Measurements from ENCODE around the gene RNF220.
A peak's percentile ranks its signal among the peaks of the same experiment; 100 is the strongest.

RNF220 gene

DNA sequence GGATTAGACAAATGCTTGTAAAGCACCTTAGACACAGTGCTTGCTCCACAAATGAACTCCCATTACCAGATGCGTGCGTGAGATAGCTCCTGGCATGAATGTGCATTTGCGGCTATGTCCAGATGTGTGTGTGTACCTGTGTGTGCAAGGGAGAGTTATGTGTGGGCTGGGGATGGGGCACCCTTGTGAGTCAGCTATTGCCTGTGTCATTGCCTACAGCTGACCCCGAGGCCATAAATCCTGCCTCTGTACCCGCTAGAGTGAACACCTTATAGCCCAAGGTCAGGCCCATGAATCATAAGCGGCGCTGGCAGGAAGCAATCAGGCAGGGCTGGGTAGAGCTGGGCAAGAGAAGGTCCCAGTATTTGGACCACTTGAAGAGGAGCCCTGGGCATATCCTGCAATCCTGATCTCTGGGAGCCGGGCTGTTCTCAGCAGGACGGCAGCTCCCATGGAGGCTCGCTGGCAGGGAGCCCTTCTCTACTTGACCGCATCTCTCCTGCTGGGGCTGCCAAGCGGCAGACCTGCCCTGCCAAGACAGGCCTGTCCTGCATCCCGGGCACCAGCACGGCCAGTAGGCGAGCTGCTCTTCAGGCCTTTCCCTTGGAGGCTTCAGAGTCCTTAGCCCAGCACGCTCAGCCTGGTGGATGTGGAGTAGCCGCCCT, 182.9 kb downstream of the RNF220 start:
- DNase-seq (ENCODE audit: low read depth) = no peak

DNA sequence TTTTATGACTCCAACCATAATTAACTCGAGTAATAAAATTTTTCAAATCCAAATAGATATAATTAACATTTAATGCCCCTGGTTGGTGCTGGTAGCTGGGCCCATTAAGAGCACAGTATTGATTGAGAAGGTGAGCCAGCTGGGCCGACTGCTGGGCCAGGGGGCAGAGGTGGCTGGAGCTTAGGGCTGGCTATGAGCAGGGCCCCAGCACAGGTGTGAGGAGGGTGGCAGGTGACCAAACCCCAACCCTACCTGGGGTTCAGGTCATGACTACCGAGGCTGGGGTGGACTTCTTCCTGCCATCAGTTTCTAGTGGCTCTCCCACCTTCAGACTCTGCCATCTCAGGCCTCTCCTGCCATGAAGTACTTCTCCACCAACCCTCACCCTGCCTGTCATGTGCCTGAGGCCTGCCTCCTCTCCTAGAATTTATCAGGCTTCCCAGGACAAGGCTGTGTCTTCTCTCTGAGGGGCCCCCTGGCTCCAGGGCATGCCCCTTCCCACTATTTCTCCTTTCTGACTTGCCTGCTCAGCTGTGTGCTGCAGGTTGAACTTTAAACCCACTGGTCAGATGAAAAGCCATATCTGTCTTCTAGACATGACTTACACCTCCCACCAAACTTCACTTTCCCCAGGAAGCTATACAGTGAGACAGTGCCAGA, 183.6 kb downstream of the RNF220 start:
- DNase-seq (ENCODE audit: low read depth) = no peak

DNA sequence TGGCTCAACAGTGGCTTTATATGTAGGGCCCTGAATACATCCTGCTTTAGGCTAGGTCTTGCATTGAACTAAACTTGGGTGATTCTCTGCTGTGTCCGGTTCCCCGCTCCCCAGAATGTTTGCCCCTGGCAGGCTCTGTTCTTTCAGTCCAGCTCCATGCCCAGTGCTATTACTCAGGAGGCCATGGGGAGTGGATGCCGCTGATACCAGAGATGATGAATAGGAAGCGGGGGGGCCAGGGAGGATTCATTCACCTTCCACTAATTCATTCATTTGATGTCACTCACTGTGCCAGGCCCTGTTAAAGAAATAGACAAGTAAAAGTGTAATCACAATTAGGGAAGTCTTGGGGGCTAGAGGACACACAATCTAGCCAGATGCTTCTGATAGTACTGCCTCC, 185.4 kb downstream of the RNF220 start:
- no peak for DNase-seq (ENCODE audit: low read depth)

DNA sequence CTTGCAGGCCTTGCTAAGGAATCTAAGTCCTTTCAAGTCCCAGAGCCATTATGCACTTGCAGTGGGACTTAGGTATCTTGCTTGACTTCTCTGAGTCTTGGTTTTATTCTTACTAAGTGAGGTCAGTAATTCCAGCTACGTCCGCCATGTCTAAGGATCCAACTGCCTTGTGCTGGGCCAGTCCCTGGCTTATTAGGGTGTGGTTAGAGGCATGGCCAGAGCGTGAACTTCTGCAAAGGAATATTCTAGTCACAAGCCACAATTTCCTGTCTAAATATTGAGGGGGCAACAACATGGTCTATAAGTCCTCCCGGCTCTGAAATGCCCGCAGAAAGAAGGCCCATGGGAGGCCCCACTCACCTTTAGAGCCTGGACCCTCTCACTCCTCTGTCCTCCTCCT, 186.3 kb downstream of the RNF220 start:
- DNase-seq (ENCODE audit: low read depth) = no peak

DNA sequence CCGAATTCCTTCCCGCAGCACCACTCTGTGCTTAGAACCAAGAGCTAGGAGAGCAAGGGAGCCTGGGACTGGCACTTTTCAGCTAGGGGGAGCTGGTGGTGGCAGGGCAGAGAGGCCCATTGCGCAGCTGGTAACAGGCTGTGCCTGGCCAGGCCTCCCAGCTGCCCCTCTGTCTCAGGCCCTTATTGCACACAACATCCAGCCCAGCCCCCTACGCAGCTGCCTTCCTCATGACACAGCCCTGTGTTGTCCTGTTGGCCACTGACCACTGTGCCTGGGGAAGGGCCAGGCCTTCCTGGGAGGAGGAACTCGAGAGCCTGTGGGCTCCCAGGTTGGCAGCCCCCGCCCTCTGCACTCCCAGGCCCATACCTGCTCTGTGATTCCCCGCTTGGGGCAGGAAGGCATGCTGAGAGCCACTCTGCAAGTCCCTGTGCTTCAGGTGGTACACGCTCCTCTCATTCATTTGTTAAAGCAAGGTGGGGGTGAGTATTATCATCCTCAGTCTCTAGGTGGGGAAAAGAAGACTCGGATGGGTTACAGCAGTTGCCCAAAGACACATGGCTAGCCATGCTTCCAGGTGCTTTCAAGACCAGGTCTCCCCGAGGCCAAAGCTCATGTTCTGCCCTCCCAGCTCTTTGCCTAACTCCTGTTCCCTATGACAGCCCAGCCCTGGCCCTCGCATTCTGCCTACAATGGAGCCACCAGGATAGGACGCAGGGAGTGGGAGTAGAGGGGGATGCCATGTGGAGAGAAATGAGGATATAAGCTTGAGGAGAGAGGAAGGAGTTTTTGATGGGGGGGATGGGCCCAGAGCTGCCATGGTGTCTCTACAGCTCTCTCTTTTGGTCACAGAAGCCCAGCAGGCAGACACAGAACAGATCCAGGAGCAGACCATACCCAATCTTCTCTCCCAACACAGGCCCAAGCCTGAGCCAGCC, 187.4 kb downstream of the RNF220 start:
- DNase-seq (ENCODE audit: low read depth) = no peak

DNA sequence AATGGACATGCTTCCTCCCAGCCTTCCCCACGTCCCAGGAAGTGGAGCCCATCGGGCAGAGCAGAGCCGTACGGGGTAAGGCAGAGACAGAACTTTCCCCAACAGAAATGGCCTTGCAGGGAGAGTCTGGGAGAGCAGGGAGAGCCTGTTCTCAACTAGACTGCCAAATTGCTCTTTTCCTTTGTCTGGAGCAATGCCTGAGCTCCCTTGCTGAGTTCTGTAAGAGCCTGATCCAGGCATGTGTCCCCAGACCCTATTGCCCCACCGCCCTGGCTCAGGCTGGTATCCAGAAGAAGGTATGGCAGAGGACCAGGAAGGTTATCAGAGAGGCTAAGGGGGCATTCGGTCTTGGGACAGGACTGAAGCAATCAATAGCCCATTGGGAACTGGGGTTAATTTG, 189.3 kb downstream of the RNF220 start:
- DNase-seq (ENCODE audit: low read depth) = no peak

DNA sequence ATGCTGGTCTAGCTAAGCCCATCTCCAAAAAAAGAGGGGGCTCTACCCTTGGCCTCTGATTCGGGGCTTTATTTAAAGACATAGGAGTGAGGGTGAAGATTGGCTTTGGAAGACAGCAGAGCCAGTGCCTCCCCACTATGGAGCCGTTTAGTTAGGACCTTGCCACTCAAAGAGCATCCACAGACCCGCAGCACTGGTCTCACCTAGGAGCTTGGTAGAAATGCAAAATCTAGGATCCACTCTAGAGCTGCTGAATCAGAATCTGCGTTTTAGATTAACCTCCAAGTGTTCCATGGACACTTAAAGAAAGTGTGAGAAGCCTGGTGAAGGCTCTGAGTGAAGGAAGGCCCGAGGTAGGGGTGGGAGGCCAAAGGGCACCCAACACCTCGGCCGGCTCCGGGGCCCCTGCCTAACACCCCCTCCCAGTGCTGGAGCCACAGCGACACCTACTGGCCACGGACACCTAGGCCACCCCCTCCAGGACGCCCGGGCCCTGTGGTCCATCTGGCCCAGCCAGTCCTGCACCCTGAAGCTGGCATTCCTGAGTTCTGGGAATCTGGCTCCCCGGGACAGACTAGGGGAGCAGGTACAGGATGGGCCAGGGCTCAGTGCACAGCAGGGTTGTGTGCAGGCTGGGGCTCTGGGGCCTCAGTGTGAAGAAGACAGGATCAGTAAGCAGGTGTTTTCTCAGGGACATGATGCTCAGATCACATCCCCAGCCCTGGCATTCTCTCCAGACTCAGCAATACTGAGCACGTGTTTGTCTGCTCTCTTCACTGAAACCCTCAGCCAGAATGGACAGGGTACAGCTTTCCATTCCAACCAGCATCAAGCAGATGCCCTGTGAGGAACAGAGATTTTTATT, 190.0 kb downstream of the RNF220 start:
- DNase-seq (ENCODE audit: low read depth) = peak; percentile 74

DNA sequence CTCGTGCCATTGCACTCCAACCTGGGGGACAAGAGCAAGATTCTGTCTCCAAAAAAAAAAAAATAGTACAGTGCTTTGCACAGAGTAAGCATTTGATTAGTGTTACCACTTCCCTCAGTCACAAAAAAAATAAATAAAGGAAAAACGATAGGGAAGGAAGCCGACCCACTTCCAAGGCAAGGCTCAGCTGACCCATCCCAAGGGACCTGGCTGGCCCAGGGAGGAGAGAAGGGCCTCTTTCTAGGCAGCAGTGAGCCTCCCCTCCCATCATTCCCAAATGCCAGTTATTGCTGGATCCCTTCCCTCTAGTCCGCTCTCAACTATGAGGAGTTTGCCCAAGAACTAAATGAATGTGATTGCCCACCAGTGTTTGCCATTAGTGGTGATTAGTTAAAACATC, 191.5 kb downstream of the RNF220 start:
- no peak for DNase-seq (ENCODE audit: low read depth)

DNA sequence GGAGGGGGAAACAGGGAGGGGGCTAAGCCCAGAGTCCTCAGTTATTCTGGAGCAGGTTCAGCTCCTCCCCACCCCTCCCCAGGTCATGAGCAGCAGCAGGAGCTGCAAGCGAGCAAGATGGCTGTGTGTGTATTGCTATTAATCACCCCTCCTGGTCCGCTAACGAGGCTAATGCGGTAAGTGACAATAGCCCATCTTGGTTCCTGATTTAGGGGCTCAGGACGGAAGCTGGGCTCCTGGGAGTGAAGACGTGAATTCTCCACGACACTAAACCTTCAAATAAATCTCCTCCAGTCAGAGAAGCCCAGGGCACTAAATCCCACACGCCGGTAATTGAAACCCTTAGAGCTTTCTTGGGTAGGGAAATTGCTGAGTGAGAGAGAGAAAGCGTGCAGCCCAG, 193.1 kb downstream of the RNF220 start:
- DNase-seq (ENCODE audit: low read depth) = no peak

DNA sequence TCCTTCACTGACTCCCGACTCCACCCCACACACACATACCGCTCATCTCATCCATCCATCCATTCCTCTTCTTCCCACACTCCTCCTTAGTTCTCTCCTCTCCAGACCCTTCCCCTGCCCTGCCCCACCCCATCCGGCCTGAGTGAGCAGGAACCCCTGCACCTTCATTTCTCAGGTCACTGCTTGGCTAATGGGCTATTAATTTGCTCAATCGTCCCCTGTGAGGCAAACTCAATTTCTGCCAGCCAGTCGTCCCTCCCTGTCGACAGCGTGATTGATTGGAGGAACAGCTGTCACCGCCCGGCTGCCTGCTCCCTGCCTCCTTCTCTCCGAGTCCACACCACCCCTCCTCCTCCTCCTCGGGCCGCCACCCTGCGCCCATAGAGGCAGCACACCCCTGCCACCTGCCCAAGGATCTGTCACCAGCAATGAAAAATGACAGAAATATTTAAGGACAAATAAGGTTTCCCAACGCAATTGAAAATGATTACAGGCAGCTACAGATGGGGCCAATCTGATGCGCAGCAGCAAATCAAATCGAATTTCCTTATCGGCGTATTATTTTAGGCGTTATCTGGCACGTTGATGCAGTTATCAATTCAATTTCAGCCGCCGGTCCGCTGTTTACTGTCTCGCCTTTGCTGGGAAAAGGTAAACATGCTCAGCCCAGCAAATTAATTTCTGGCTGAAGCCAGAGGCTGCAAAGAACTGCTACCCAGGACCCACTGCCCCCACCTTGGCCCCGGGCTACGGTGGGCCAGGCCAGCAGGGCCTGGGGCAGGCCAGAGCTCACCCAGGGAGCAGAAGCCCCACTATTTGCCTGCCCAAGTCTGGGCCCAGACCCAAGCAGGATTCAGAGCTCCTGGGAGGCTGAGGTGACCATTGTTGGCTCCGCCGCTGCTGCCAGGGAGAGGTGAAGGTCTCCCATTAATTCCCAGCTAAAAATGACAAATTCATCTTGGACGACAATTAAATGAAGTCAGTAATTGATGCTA, 197.9 kb downstream of the RNF220 start:
- DNase-seq (ENCODE audit: low read depth) = no peak

DNA sequence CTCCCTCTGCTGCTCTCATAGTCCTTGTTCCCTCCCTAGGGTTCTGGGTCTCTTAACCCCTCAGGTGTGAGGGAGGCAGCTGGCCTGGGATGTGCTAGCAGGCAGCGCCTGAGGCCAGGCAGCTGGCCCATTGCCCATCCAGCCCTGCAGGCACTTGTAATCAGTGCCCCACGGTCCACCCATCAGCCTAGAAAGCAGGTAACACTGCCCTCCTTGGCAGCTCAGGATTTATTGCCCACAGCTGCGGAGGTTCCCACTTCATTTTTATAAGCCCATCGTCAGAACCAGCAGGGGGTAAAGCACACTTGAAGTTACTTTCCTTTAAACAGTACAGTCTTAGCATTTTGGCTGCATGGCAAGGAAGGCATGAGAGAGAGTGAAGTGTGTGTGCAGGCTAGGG, 198.7 kb downstream of the RNF220 start:
- no peak for DNase-seq (ENCODE audit: low read depth)

DNA sequence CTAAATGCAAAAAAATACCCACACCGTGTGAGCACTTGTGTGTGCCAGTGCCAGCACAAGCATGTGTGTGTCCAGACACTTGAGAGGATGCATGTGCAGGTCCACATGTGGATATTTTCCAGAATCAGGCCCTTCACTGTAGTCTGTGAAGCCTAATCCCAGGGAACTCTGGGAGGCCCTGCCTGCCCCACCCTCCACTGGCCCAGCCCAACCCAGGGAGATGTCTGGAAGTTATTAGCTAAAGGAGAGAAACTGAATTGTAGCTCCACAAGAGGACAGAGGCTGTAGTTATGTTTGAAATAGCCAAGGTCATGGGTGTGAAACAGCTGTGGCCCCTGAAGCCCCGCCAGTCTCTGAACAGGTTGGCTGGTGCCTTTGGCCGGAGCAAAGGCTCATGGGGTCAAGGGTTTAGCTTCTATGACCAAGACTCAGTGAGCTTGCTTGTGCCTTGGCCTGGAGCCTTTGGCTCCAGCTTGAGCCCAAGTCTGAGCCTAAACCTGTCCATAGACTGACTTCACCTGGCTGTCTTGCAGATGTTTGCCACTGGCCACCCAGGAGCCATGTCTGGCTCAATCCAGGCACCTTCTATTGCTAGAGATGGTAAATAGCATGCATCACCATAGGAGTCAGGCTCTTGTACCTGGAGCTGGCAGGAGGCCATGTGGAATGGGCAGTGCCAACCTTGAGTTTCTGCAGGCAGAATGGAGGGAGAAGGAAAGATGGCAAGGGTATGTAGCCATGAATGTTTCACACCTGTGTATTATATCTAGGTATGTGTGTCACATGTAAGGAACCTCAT, 199.3 kb downstream of the RNF220 start:
- no peak for DNase-seq (ENCODE audit: low read depth)

DNA sequence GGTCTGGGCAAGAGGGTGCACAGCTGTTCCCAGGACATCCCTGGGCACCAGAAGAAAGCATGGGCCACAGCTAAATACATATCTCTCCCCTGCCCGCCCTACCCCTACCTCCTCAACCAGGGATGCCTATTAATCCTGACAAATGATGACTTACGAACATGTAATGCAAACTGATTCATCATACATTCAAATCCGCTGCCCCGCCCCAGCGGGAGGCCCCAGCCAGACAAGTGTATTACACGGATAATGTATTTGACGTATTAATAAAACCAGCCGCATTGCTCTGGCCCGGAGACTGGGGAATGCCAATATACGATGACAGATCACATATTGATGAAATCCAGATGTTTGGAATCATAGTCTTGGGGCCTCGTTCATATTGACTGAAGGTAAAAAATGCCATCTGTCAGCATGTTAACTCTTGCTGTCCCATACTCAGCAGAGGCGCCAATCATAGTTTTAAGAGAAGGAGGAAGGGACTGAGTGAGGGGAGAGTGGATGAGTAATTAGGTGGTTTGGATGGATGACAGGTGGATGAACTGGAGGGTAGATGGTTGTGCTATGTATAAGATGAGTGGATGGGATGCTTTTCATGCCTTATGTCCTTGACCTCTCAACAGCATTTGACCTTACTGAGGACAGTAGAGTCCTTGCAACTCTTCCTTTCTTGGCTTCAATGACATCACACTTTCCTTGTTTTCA, 201.0 kb downstream of the RNF220 start:
- DNase-seq (ENCODE audit: low read depth) = no peak

DNA sequence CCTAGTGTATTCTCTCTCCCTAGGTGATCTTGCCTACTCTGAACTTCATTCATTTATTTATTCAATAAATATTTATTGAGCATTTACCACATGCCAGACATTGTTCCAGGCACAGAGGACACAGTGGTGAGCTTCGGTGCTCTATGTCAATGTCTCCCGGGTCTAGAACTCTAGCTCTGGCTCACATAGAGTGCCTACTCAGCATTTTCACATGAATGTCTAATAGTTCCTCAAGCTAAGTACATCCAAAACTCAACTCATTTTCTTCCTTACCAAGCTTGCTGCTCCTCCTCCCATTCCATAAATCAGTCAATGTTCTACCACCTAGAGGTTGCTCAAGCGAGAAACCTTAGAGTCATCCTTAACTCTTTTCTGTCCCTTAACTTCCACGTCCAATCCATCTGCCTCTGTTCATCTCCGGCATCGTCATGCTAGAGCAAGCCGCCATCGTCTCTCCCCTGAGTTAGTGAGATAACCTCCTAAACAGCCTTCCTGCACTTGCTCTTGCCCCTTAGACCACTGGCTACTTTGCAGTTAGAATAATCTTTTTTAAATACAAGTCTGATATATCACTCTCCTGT, 201.7 kb downstream of the RNF220 start:
- DNase-seq (ENCODE audit: low read depth) = no peak

DNA sequence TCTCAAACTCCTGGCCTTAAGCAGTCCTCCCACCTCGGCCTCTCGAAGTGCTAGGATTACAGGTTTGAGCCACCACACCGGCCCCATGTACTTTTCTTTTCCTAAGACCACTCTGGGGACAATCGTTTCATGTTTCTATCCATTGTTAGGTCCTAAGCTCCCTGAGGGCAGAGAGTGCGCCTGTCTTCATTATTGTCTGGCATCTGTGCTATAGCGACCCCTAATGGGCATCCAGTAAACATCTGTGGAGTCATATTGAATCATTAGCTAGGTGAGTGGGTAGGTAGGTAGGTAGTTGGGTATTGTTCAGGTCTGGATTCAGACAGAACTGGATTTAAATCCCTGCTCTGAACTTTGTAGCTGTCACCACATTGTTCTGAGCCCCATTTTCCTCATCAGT, 203.1 kb downstream of the RNF220 start:
- DNase-seq (ENCODE audit: low read depth) = no peak

DNA sequence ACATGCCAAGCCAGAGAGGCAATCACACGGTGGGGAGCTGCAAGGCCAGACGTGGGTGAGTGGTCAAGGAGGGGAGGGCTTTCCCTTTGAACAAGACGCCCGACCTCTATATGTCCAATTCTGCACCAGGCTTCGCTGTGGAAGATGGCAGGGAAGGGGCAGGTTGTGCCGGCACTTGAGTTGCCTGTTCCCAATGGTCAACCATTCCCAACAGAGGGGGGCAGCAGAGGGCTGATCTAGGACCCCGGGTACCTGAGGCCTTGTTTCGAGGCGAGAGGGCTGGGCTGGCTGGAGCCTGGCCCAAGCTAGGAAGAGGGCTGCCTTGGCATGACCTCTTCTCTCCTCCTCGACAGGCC, 204.3 kb downstream of the RNF220 start:
- peak; percentile 25 for DNase-seq (ENCODE audit: low read depth)

DNA sequence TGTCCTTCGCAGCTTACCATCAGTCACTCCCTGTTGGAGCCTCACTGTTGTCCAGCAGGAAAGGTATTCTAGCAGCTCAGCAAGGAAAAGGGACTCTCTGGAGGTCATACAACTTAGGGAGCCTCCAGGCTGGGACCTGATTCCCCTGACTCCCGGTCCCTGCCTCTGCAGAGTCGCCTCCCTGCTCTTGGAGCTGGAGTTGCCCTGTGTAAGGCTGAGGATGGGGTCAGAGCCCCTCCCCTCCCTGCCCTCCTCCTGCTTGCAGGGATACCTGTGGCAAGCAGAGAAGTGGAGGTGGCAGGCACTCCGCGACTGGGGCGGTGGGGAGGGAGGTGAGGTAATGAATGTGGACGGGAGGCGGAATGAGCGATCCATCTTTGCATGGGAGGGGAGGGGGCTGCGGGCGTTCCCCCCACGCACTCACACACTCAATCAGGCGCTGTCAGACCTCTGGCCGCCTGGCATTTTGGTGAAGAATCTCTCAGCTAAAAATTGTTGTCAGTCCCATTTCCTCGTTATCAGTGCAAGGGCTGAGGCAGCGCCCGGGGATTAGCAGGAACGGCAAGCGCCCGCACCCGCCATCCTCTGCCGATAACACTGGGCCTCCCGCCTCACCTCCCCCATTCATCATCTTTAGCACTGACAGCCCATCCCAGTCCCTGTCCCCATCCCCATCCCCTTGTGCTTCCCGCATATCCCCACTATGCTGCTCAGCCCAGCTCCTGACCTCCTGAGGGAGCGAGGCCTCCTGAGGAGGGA, 204.9 kb downstream of the RNF220 start:
- DNase-seq (ENCODE audit: low read depth) = no peak

DNA sequence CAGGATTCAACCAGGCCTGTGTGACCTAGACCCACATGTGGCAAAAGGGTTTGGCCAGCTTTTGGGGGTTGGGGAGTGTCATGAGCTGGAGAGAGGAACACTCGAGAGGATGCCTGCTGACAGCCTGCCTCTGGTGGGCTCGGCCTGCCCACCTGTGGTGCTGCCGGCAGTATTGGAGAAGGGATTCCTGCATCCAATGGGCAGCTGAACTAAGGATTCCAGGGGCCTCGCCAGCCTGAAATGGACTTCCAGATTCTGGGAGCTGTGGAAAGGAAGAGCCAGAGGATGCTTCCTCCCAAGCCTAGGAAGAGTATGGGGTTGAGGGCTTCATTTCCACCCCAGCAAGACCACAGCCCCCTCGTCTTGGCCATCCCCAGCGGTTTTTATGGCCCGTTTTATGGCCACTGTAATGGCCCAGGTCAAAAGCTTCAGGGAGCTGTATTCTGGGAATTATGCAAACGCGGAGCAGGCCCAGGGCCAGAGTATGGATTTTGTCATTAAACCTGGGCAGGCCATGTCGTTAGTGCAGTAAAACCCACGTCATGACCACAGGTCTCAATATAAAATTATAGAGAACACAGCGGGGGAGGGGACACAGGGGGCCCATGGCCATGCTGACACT, 205.6 kb downstream of the RNF220 start:
- no peak for DNase-seq (ENCODE audit: low read depth)
